NCI-H1092 (cell line): ENCODE results near the gene ZBTB9.

ENCODE experiments used
- DNase-seq: peaks from one replicate; lab custom pipeline; 2025; lab: John Stamatoyannopoulos, UW

The ZBTB9 gene

DNA sequence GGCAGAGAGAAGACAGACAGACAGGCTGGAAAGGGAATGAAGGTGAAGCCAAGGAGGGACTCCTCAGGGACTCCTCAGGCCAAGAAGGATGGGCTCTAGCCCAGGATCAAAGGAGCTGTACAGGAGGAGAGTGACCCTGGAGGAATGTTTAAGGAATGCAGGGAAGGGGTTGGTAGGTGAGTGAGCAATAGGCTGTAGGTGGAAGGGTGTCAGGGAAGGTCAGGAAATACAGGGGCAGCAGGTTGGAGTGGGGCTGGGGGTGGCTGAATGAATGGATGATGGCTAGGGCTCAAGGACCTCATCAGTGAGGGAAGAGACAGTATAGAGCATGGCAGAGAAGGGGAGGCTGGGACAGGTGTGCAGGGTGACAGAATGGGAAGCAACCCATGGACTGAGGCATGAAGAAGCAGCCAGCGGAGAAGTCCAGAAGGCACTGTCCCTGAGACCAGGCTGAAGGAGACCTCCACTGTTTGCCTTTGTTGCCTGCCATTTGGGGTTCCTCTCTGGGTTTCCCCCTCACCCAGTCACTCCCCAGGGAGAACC, 21.3 kb upstream of the ZBTB9 start:
- no peak for DNase-seq

DNA sequence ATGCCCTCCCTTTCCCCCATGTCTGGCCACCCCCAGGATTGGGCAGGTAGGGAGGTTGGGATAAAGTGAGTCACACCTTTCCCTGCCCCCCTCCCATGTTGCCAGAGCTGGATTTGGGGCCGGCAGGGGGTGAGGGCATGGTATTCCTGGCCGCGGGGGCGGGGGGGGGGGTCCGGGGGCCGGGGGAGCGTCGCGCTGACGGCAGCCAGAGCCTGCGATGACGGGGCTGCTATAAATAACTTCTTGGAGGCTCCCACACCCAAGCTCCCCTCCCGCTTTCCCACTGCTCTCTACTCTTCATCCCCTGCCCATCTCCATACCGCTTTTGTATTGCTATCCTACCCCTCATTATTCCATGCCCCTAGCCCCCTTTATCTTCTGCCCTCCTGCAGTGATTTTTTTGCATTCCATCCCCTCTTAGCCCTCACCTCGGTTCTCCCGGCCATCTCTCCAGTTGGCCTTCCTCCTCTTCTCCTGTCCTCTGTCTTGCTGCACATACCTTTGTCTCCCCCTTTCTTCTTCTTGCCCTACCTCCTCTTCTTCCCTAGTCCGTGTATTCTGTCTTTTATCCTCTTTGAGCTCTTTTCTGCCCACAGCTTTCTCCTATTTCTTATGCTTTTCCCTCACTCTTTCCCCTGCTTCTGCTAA, 20.7 kb upstream of the ZBTB9 start:
- DNase-seq: no peak

DNA sequence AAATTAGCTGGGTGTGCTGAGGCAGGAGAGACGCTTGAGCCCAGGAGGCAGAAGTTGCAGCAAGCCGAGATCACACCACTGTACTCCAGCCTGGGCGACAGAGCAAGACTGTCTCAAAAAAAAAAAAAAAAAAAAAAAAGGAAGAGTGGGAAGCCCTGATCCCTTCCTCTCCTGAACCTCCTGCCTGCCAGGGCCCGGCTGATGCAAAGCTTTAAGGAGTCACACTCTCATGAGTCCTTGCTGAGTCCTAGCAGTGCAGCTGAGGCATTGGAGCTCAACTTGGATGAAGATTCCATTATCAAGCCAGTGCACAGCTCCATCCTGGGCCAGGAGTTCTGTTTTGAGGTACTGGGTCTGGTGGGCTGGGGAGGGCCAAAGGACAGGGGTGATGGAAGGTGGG, 19.4 kb upstream of the ZBTB9 start:
- no peak for DNase-seq

DNA sequence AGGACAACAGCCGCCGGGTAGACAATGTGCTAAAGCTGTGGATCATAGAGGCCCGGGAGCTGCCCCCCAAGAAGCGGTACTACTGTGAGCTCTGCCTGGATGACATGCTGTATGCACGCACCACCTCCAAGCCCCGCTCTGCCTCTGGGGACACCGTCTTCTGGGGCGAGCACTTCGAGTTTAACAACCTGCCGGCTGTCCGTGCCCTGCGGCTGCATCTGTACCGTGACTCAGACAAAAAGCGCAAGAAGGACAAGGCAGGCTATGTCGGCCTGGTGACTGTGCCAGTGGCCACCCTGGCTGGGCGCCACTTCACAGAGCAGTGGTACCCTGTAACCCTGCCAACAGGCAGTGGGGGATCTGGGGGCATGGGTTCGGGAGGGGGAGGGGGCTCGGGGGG, 16.7 kb upstream of the ZBTB9 start:
- no peak for DNase-seq

DNA sequence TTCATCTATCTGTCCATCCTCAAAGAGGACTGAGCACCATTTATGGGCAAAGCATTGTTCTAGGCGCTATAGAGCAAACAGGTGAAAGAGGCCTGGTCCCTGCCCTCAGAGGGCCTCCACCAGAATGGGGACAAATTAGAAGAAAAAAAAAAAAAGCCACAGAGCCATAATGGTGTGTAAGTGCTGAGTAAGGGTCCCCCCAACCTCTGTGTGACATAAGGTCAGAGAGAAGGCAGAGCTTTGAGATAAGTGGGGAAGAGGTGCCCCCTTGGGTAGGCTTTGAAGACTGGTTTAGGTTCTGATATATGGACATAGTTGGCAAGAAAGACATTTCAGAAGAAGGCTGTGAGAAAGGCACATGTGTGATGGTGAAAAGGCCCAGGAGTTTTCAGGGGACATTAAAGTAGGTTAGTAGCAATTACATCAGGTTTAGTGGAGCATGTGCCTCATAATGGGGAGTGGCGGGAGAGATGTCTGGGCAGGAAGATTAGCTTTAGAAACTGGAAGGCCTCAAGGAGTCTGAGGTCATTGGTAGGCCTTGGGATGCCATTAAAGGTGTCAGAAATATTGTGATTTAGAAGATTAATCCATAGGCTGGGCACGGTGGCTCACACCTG, 15.3 kb upstream of the ZBTB9 start:
- DNase-seq: no peak

DNA sequence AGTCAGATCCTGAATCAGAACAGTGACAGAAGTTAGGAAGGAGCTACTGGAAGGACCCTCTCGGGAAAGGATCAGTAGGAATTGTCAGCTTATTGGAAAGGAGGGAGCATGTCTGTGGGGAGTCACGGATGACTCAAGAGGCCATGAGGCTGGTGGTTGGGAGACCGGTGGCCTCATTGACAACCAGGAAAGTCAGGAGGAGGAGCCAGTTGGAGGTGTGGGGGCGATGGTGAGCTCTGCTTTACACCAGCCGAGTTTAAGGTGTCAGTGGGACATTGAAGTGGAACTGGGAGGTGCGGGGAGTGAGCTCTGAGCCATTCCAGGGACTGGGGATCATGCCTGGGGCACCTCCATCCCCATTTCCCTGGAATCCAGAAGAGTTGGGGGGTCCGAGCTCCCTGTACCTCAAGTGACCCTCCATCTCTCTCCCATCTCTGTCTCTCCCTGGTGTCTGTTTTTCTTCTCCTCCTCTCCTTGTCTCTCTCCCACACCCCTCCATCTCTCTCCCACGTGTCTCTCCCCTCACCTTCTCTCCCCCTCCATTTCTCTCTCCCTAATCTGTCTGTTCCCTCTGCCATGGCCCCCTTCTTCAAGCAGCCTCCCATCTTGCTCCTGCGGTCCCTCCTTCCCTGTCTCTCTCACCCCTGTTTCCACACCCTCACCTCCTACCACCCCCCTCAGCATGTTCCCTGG, 14.3 kb upstream of the ZBTB9 start:
- no peak for DNase-seq

DNA sequence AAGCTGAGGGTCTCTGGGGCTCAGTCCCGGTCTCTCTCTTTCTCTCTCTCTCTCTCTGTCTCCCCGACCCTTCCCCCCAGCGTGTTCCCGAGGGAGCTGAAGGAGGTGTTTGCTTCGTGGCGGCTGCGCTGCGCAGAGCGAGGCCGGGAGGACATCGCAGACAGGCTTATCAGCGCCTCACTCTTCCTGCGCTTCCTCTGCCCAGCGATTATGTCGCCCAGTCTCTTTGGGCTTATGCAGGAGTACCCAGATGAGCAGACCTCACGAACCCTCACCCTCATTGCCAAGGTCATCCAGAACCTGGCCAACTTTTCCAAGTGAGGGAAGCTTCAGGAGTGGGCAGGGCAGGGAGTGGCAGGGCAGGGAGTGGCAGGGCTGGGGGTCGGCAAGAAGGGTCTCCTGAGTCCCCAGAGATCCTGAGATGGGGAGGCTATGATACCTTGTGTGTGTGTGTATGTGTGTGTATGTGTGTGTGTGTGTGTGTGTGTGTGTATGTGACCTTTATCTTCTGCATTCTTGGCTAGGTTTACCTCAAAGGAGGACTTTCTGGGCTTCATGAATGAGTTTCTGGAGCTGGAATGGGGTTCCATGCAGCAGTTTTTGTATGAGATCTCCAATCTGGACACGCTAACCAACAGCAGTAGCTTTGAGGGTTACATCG, 13.6 kb upstream of the ZBTB9 start:
- no peak for DNase-seq

DNA sequence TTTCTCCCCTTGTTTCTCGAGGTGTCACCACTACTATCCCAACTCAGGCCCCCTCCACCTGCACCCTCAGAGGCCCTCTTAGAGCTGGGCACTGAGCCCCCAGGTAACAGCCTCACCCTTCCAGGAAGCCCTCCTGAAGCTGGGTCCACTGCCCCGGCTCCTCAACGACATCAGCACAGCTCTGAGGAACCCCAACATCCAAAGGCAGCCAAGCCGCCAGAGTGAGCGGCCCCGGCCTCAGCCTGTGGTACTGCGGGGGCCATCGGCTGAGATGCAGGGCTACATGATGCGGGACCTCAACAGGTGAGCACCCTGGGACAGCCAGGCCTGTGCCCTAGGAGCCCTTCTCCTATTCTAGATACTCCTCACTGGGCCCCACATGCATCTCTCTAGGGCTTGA, 12.9 kb upstream of the ZBTB9 start:
- no peak for DNase-seq

DNA sequence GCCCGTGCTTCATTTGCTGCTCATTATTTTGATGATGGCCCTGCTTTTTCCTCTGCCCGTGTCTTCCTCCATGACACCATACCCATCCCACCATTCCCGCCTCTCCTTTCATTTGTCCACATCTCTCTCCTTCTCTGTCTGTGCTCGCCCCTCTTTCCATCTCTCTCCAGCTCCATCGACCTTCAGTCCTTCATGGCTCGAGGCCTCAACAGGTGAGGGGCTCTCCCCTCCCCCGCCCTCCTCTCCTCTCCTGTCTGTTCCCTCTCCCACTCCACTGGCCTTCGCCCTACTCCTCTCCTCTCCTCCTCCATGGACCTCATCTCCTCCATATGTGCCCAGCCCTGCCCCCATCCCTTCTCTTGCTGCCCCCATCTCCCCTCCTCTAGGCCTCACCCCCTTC, 12.1 kb upstream of the ZBTB9 start:
- no peak for DNase-seq

DNA sequence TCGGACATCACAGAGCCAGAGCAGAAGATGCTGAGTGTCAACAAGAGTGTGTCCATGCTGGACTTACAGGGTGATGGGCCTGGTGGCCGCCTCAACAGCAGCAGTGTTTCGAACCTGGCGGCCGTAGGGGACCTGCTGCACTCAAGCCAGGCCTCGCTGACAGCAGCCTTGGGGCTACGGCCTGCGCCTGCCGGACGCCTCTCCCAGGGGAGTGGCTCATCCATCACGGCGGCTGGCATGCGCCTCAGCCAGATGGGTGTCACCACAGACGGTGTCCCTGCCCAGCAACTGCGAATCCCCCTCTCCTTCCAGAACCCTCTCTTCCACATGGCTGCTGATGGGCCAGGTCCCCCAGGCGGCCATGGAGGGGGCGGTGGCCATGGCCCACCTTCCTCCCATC, 11.4 kb upstream of the ZBTB9 start:
- no peak for DNase-seq

DNA sequence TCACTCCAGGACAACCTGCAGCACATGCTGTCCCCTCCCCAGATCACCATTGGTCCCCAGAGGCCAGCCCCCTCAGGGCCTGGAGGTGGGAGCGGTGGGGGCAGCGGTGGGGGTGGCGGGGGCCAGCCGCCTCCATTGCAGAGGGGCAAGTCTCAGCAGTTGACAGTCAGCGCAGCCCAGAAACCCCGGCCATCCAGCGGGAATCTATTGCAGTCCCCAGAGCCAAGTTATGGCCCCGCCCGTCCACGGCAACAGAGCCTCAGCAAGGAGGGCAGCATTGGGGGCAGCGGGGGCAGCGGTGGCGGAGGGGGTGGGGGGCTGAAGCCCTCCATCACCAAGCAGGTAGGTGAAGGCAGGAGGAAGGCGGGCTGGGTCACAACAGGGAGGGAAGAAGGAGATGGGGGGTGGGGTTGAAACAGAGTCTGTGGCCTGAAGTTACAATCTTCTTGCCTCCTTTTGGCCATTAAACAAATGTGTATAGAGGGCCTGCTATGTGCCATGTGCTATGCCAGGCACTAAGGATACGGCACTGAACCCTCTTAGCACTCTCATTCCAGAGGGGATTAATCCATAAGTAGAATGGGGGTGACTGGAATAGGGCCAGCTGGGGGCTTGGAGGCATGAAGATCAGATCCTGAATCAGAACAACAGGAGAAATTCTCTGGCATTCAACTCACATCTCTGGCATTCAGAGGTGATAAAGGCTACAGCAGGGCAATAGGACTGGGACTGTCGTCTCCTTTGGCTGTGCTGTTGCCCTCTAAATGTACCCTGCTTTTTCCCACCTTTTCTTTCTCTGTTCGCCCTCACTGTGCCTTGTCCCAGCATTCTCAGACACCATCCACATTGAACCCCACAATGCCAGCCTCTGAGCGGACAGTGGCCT, 10.5 kb upstream of the ZBTB9 start:
- no peak for DNase-seq

DNA sequence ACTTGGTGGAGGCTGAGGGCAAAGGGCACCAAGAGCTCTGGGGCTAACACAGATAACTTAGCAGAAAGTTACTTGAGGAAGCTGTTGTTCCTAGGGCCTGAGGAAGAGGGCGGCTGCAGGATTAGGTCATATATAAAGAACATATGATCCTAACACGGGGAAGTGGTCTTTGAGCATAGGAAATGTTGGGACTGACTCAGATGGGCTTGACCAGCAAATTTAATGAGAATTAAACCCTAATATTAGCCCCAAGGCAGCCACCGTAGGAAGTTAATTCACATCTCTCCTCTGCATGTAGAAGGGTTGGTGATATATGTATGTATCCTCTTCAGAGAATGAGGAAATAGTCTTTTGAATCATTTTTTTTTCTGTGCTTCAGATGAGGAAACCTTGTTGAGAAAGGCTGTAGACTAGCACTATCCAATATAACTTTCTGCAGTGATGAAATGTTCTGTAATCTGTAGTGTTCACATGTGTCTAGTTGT, 9.2 kb upstream of the ZBTB9 start:
- DNase-seq: no peak

DNA sequence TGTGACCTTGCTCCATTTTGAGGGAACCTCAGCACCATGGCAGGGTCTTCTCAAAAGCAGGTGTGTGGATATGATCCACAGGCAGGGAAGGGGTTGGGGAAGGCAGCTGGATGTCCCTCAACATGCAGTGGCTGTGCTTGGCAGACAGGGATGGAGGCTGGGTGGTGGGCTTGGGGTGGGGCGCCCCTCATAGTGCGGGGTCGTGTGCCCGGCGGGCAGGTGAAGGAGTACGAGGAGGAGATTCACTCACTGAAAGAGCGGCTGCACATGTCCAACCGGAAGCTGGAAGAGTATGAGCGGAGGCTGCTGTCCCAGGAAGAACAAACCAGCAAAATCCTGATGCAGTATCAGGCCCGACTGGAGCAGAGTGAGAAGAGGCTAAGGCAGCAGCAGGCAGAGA, 8.0 kb upstream of the ZBTB9 start:
- DNase-seq: no peak

DNA sequence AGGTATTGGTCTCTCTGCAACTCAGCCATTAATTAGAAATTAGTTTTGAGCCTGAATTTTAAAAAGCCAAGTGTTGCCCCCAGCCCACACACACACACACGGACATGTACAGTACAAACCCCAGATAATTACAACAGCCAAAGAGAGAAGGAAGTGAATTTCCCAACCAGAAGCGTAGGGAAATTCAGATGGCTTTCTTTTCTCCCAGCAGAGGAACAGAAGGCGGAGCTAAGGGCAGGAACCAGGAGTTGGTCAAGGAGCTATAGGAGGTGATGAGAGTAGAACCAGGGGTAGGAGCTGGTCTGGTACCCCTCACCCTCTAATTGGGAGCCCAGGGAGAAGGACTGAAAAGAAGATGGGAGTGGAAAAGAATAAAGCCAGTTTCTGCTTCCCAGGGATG, 3.9 kb upstream of the ZBTB9 start:
- DNase-seq: no peak

DNA sequence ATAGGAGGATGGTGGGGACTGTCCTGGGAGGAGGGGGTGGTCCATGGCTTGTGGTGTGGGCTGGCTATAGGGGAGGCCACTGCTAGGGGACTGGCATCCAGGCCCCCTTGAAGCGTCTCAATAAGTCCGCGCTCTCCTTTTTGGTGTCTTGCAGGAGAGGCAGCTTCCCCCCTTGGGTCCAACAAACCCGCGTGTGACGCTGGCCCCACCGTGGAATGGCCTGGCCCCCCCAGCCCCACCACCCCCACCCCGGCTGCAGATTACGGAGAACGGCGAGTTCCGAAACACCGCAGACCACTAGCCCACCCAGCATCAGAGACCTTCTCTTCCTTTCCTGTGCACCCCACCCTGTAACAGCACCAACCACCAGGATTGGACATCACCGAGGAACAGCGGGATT, 2.8 kb upstream of the ZBTB9 start:
- no peak for DNase-seq

DNA sequence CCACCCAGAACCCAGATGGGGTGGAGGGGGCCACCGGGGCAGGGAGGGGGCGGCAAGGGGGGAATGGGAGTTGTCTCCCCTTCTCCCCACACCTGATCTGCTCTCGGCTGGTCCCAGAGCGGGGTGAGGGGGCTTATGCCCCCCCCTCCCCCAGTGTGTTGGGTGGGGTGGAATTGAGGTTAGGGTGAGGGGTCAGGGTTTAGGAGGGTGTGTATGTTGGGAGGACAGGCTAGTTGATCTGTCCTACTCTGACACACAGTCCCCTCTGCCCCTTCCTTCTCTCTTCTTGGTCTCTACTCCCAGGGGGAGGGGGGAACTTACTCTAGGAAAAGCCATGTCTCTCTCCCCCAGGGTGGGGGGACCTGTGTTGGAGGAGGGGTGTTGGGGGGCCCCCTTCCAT, 1.9 kb upstream of the ZBTB9 start:
- no peak for DNase-seq

DNA sequence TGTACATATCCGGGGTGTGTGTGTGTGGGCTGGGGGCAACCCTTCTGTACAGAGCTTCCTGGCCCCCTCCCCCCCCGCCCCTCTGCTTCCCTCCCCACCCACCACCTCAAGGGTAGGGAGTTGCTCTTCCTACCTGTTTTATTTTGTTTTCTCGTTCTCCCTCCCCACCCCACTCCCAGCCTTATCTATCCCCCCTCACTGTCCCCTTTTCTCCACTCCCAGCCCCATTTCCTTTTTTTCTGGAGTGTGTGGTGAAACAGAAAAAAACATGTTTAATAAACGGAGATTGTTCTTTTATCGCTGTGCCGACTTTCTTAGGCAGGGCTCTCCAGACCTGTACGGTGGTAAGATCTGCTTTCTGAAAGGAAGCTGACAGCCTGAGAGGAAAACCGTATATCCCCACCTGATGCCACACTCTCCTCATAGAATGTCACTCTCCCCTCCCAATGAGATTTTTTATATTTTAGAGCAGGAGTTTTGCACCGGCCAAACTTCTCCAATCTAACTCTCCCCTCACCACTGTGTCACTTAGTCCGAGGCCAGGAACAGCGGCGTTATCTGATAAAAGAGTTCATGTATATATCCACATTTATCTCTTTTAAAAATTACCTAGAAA, 875 bp upstream of the ZBTB9 start:
- DNase-seq: no peak

DNA sequence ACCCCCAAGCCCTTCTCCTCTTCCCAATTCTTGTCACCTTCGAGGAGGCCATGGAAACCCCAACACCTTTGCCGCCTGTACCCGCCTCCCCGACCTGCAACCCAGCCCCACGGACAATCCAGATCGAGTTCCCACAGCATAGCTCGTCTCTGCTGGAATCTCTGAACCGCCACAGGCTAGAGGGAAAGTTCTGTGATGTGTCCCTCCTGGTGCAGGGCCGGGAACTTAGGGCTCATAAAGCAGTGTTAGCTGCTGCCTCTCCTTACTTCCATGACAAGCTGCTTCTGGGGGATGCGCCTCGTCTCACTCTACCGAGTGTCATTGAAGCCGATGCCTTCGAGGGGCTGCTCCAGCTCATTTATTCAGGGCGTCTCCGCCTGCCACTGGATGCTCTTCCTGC, 675 bp downstream of the ZBTB9 start:
- no peak for DNase-seq

DNA sequence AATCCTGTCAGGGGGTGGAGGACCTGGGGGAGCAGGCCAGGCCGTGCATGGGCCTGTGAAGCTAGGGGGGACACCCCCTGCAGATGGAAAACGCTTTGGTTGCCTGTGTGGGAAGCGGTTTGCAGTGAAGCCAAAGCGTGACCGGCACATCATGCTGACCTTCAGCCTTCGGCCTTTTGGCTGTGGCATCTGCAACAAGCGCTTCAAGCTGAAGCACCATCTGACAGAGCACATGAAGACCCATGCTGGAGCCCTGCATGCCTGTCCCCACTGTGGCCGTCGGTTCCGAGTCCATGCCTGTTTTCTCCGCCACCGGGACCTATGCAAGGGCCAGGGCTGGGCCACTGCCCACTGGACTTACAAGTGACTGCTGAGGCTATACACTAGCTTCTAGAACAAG, 1.8 kb downstream of the ZBTB9 start:
- no peak for DNase-seq

DNA sequence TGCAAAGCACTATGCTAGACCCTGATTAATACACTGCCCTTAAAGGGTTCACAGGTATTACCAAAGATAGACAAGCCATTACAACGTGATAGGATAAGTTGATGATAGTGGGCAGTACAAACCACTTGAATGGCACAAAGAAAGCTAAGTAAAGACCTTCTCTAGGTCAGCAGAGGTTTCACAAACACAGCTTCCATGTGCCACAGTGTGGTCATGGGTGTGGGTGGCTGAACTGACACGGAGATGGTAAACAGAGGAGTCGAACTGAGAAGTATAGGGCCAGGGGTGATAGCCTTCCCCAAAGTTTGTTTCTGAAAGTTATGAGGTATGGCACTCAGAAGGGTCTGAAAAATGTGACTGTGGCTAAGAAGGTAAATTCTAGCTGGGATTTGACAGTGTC, 4.3 kb downstream of the ZBTB9 start:
- no peak for DNase-seq

DNA sequence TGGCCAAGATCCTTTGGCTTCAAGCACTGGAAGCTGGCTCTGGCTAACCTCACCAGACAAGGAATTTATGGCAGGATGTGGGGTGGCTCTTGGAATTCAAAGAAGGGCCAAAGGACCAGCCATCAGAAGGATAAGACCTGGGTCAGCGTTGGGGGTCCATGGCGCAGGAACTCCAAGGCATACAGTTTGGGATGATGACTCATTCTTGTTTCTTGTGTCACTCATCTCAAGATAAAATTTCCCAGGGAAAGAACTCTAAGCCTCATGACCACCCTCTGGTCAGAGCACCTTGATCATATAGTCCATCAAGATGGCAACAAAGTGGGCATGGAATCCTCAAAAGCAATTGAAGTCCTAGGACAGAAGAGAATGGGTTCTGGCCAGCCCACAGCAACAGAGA, 4.8 kb downstream of the ZBTB9 start:
- DNase-seq: no peak
